Right ventricle myocardium superior (tissue), 1 donor: Measurements from ENCODE around the gene ASB16. TPM values are rescaled to one million over a fixed set of nuclear protein-coding genes. Genes with fewer than 3 reads are reported as not detected.

Experiments used
- ATAC-seq: fragments of 200-7000 bp; cut with Tn5 transposase; one replicate; pipeline ENCODE4 v1.9.1; 2020; ENCODE audit warnings: mild to moderate bottlenecking; ENCODE audit not compliant: poor library complexity
- DNase-seq: peaks from one replicate; pipeline ENCODE4 v3.0.0-alpha.2; 2020
- intact Hi-C: fragments of 100-400 bp; cut with DNase I; formaldehyde crosslinking; loops from one replicate; pipeline ENCODE4 v1.11.2; 2022
- microRNA-seq: library from miRNA; unstranded; fragments of <30 nt; microRNA quantifications from one replicate; pipeline ENCODE4 v1.2.0, GENCODE V29; 2020
- total RNA-seq: library from RNA; stranded (reverse); fragmentation: NEBNext Ultra II Directional; extraction: Animal tissue kit (Norgen Biotek cat#: 25700); gene quantifications from one replicate; pipeline ENCODE4 v1.2.1, GENCODE V29; 2021
- donor health status: DM: no; HTN: yes; CAD: no; lungs with severe emphysema.

The ASB16 gene
- total RNA-seq, 1 donor from 2014 or later, result 14.8 TPM

- intact Hi-C loops, result no loop called here
- no peak for ATAC-seq
- no peak for DNase-seq
Measured at GRCh38 chr17:44216173-44216572, 45.7 kb downstream of the ASB16 start.

- intact Hi-C loops, result no loop called here
- DNase-seq (no peak), ATAC-seq (no peak)
Measured at GRCh38 chr17:44216694-44217093, 46.2 kb downstream of the ASB16 start.

GRCh38 chr17:44217738-44218343 lies 47.3 kb downstream of the ASB16 start:
- no peak for ATAC-seq
- no peak for DNase-seq
- intact Hi-C loops, result no loop called here

- intact Hi-C loops, result no loop called here
- ATAC-seq (peak; percentile 65), DNase-seq (peak; percentile 92)
Measured at GRCh38 chr17:44218344-44219107, 48.0 kb downstream of the ASB16 start.

GRCh38 chr17:44219108-44219615 lies 48.7 kb downstream of the ASB16 start:
- intact Hi-C loops, result no loop called here
- DNase-seq, result no peak
- peak; percentile 21 for ATAC-seq

- intact Hi-C loops, result no loop called here
- DNase-seq, result peak; percentile 79
- peak; percentile 17 for ATAC-seq
Measured at GRCh38 chr17:44219616-44220212, 49.2 kb downstream of the ASB16 start, which contains the start of gene UBTF. UBTF (minus strand) TSS chr17:44219675; CDS start chr17:44218229, 1,446 bp downstream.

- ATAC-seq (peak; percentile 34), DNase-seq (peak; percentile 66)
- intact Hi-C loops, result no loop called here
Measured at GRCh38 chr17:44220213-44221083, 49.9 kb downstream of the ASB16 start.

- intact Hi-C loops, result no loop called here
- ATAC-seq (peak; percentile 64), DNase-seq (peak; percentile 90)
Measured at GRCh38 chr17:44221084-44221861, 50.8 kb downstream of the ASB16 start.

GRCh38 chr17:44221862-44222111 lies 51.3 kb downstream of the ASB16 start:
- no peak for ATAC-seq
- no peak for DNase-seq
- intact Hi-C loops, result no loop called here

- DNase-seq (peak; percentile 86), ATAC-seq (peak; percentile 61)
- intact Hi-C loops, result no loop called here
Measured at GRCh38 chr17:44222112-44222869, 51.8 kb downstream of the ASB16 start.

GRCh38 chr17:44223541-44224071 lies 53.1 kb downstream of the ASB16 start:
- intact Hi-C loops, result no loop called here
- ATAC-seq (no peak), DNase-seq (no peak)

Small RNAs within 50 kb of the gene (microRNA-seq; reads per million reads assigned to microRNA genes)
- gene MIR6782, result not detected

Other genes with a start within 250 kb of the ASB16 start
- gene PPY, start 228.2 kb upstream of the ASB16 start, total RNA-seq, result not detected
- gene PYY, start 216.8 kb upstream of the ASB16 start, total RNA-seq, result not detected
- gene NAGS, start 166.1 kb upstream of the ASB16 start, total RNA-seq, result 0.54 TPM
- 21.3 TPM for gene TMEM101, start 155.7 kb upstream of the ASB16 start, total RNA-seq
- 46.1 TPM for gene LSM12, start 104.0 kb upstream of the ASB16 start, total RNA-seq
- 26.0 TPM for gene G6PC3, start 100.0 kb upstream of the ASB16 start, total RNA-seq
- 67.7 TPM for gene HDAC5, start 47.1 kb upstream of the ASB16 start, total RNA-seq
- 0.59 TPM for gene HROB, start 28.8 kb upstream of the ASB16 start, total RNA-seq
- 19.6 TPM for gene TMUB2, start 16.3 kb downstream of the ASB16 start, total RNA-seq
- 35.7 TPM for gene ATXN7L3, start 29.2 kb downstream of the ASB16 start, total RNA-seq
- gene UBTF, start 49.0 kb downstream of the ASB16 start, total RNA-seq, result 52.7 TPM
- gene SLC4A1, start 97.4 kb downstream of the ASB16 start, total RNA-seq, result 0.30 TPM
- gene RUNDC3A, start 137.9 kb downstream of the ASB16 start, total RNA-seq, result 0.22 TPM
- gene SLC25A39, start 154.1 kb downstream of the ASB16 start, total RNA-seq, result 45.0 TPM
- 135 TPM for gene GRN, start 174.6 kb downstream of the ASB16 start, total RNA-seq
- 0.62 TPM for gene FAM171A2, start 193.1 kb downstream of the ASB16 start, total RNA-seq
- gene ITGA2B, start 218.9 kb downstream of the ASB16 start, total RNA-seq, result 0.62 TPM